Measurements from ENCODE around the gene DGUOK. TPM values are rescaled to one million over a fixed set of nuclear protein-coding genes. Genes with fewer than 3 reads are reported as not detected.

The DGUOK gene
- total RNA-seq, 1 donor from 2014 or later: 66.8 TPM

DNA sequence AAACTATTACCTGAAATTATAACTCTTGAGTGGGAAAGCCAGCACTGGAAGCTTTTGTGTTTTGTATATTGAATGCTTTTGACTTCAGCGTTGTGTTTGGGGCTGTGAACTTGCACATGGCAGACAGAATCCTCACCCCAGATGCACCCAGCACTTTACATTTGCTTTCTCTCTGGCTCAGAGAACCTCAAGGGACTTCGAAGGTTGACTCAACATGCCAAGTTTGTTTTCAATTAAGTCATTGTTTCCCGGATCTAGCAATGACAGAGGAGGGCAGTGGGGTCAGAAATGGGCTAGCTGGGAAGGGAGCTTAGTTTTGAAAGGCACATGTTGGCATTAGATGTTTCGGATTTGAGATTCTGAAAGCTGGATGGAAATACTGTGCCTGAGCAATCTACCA lies 80.4 kb downstream of the DGUOK start:
- H3K36me3 ChIP-seq (ENCODE audit: control insufficient read depth, insufficient read depth, low read length): no peaks in the 10 kb centered on the region
- H3K4me3 ChIP-seq (ENCODE audit: low read depth, low read length): no peak overlapping the region
- no peak for TF ChIP-seq CTCF (IDR thresholded peaks at IDR 0.05; ENCODE audit: insufficient read depth, low read length, poor library complexity, severe bottlenecking)
- no peaks in the 10 kb centered on the region for H3K27me3 ChIP-seq (ENCODE audit: control insufficient read depth, insufficient read depth, low read length)
- DNase-seq (ENCODE audit: low read depth): no peak

- Histone ChIP-seq H3K36me3 (ENCODE audit: control insufficient read depth, insufficient read depth, low read length) (no peaks in the 10 kb centered on the region), H3K27me3 (ENCODE audit: control insufficient read depth, insufficient read depth, low read length) (no peaks in the 10 kb centered on the region), H3K4me3 (ENCODE audit: low read depth, low read length) (no peak overlapping the region)
- DNase-seq (ENCODE audit: low read depth): no peak
- no peak for TF ChIP-seq CTCF (IDR thresholded peaks at IDR 0.05; ENCODE audit: insufficient read depth, low read length, poor library complexity, severe bottlenecking)
Measured at GRCh38 chr2:74007711-74008110, 81.0 kb downstream of the DGUOK start.

Other genes with a start within 250 kb of the DGUOK start
- gene TPRKB, start 189.5 kb upstream of the DGUOK start, total RNA-seq: 40.1 and 86.8 TPM in 2 replicates
- 29.8 and 30.2 TPM in 2 replicates for gene DUSP11, start 146.8 kb upstream of the DGUOK start, total RNA-seq
- gene C2orf78, start 142.7 kb upstream of the DGUOK start, total RNA-seq: not detected in 2 replicates
- 34.0 and 42.5 TPM in 2 replicates for gene STAMBP, start 97.9 kb upstream of the DGUOK start, total RNA-seq
- 0.27 and 2.1 TPM in 2 replicates for gene ACTG2, start 33.9 kb upstream of the DGUOK start, total RNA-seq
- gene TET3, start 58.0 kb downstream of the DGUOK start, total RNA-seq: 11.0 and 13.7 TPM in 2 replicates
- gene BOLA3, start 221.0 kb downstream of the DGUOK start, total RNA-seq: 62.0 and 78.8 TPM in 2 replicates

All from kidney epithelial cell (primary cell).